Stimulated activated CD8-positive, alpha-beta memory T cell treated with anti-CD3 and anti-CD28 coated beads, Interleukin-2, amount 100 ng/mL, for 1 hour (primary cell): Measurements from ENCODE around the gene NPRL2.

Experiments used
- DNase-seq, 2 donors: peaks; one replicate each; pipeline ENCODE4 v3.0.0-alpha.2; 2020; ENCODE audit warnings: low read depth in 2 of 2

Gene NPRL2

DNA sequence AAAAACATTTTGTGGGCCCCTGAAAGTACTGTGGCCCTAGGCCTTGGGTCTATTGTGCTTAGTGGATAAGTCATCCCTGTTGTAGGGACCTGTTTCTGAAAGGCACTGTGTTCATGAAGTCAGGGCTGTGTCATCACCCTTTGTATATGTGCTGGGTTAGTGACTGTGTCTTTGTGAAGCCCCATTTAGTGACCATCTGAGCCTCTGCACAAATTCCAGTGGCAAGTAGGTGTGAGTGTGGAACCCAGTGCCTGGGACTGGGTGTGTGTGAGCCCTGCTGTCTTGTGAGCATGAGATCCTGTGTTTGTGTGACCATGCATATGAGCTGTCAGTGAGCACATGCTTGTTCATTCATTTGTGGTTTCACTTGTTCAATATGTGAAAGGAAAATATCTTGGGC, 46.0 kb downstream of the NPRL2 start:
- DNase-seq = no peak

DNA sequence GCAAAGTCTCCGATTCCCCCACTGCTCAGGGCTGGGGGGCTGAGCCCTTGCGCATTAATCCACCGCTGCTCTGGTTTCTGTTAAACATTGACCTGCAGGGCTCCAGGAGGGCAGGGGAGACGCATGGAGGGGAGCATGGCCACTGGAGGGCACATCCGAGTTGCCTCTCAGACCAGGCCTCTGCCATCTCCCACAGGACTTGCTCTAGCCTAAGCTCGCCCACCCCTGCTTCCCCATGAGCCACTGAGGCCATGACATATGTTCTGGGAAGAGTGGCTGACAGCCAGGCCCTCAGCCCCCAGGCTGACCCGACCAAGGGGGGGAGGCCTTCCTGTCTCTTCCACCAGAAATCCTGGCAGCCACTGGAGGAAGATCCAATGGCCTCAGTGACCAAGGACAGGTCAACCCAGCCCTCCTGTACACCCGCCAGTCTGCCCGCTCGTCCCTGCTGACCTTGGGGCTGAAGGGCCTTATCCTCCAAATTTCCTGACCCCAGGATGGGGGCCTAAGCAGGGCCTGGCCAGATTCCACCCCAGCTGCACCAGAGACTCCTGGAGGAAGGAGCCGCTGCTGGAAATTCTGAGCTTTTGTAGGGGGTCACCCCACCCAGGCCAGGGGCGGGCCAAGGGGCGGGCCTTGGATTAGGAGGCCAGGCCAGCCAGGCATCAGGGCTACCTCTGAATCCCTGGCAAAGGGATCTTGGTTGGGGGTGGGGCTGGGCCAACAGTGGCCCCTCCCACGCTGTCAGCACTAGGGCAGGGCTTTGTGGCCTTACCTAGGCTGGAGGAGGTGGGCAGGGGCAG, 47.4 kb downstream of the NPRL2 start, which contains the start of gene HYAL1:
Gene HYAL1, minus strand, starts transcription at position 562 of the 803 bp plus-strand sequence. CDS start 618 bp downstream, outside the sequence.
- DNase-seq = no peak

DNA sequence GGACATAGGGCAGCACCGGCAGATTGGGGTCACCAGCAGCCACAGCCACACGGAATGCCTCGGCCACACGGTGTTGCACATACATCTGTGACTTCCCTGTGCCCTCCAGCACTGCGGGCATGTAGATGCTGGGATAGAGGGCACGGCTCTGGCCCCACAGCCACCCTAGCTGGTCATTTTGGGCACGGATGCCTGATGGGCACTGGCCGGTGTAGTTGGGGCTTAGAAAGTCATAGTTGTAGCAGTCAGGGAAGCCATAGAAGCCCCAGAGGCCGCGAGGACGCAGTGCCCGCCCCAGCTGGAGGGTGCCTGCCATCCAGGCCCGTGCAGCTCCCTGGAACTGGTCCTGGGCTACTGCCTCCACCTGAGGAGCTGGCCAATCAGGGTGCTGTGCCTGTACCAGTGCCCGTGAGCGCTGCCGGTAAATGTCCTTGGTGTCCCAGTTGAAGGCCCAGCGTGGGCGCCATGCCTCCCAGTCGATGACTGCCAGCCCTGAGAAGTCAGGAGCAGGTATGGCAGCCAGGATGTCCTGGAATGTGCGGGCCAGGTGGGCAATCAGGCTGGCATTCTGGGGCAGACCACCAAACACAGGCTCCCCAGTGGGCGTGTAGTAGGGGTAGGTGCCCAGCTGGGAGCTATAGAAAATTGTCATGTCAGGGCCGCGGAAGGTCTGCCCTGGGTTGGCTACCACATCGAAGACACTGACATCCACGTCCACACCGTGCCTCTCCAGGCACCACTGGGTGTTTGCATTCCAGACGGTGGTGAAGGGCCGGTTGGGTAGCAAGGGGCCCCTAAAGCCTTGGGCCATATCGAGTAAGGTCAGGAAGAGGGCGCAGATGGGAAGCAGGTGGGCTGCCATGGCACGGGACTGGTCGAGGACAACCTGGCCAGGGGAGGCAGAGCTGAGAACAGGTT, 48.2 kb downstream of the NPRL2 start:
- DNase-seq = no peak

DNA sequence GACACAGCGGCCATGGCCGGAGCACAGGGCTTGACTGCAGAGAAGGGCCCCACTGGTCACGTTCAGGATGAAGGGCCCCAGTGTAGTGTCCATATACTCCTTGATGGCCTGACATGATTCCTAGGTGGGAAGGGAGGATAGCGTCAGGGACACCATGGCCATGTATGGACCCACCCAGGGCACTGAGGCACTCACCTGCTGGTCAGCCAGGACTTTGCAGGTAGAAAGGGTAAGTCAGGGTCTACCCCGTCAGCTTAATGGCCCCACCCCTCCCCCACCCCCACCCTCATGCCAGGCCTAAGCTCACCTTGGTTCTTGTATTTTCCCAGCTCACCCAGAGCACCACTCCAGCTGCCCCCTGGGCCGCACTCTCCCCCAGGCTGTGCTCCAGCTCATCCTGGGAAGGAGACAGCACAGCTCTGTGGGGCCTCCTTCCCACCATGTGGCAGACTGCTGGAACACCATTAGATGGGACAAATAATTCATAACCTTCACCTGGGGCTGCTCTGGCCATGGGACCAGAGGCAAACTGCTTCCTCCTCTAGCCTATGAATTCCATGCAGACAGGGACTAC, 49.8 kb downstream of the NPRL2 start:
- DNase-seq = no peak

DNA sequence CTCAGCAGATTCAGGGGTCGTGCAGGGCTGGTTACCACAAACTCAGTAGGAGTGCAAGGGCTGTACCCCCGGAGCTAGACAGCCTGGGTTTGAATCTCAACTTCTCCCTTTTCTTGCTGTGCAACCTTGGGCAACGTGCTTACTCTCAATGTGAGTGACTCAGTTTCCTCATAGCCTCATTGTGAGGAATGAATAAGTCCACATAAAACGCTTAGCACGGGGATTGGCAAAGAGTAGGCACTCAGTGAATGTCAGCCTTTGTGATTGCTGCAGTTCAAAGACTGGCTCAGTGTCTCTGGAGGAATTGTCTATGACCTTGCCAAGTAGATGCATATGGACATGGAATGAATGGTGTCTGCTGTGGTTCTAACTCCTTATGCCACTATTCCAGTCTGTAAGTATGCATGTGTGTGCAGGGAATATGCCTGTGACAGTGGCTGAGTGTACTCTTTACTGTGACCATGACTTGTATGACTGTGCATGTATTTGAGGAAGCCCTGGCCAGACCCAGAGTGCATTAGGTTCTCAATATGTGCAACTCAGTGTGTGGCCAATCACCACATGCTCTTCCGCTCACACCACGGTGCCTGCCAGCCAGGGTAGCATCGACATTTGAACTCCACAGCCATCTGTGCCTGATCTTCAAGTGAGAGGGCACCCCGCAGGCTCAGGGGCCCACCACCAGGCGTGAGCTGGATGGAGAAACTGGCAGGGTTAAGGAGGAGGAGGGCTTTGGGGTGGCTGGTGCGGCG, 50.5 kb downstream of the NPRL2 start:
- no peak for DNase-seq

DNA sequence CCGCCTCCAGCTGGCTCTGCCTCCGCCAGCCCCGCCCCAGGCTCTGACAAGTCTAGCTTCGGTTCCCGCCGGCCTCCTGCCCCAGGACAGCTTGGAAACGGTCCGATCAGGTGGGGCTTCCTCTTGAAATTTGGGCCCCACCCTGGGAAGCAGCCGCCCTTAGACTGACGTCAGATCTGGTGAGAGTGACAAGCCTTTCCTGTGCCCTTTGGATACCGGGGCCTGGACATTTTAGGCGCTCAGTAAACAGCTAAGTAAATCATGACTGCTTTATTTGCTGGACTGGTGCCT, 51.0 kb downstream of the NPRL2 start:
- DNase-seq = no peak

DNA sequence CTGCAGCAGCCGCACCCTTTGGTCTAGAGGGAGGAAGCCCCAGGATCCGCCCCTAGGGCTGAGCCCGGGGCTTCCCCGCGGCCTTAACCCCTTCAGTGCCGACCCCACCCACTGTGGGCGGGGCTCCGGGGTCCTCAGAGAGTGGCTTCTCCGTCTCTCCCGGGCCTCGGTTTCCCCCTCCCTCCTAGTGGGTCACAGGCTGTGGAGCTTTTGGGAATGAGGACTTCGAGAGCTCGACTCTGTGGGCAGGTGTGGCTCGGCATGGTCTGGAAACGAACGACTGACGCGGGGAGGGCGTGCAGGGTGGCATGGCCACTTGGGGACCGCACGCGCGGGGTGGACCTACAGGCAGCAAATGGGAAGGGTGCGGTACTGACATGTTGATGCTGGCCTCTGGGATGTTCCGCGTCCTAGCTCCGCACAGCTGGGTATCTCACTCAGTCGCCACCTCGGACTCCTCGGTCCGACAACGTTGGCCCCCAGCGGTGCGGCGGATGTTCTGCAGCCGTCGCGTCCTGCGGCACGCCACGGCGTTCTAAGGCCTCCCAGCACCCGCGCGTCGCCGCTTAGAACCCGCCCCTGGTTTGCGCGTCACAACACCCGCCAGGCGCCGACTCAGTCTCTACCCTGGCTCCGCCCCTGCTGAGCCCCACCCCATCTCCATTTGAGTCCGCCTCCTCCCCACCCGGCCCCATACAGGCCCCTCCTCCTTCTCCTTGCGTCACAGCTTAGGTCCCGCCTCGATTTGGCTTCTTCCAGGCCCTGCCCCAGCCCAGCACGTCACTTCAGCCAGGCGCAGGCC, 51.5 kb downstream of the NPRL2 start, which contains the start of the genes HYAL3 and NAA80:
Gene HYAL3, minus strand, starts transcription at position 570 of the 802 bp plus-strand sequence. CDS start 3,803 bp downstream, outside the sequence.
Gene NAA80, minus strand, starts transcription at position 570 of the 802 bp plus-strand sequence. CDS start 1,942 bp downstream, outside the sequence.
- DNase-seq = peak; percentile 97 to 98

DNA sequence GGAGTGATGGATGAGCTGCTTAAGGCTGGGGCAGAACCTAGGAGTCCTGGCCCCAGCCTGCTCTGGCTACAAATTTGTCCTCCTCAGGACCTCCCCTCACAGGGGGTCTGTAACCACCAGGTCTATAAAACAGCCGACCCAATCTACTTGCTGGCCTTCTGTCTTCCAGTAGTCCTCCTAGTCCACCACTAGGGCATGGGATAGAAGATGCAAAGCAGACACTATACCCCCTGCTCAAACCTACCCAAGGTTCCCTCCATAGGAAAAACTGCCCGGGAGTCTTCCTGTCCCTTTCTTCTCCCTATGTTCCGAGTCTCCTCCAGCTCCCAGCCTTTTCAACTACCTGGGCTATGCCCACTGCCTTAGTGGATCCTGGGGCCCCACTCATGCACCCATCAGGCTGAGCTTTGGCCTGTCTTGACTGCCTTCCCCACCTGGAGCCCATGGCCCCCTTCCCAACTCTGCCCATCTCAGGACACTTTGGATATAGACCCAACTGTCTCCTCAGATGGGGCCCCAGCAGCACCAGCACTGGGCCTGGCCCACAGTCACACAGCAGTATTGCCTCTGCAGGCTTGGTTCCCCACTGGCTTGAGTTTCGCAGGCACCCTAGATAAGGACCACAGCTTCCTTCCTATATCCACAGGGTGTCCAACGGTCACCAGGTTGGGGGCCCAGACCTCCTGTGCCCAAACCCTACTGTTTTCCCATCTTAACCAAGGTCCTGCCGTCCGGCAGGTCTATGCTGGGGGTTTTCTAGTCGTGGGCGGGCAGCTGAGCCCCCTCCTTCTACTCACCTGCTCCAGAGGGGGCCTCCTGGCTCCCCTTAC, 52.5 kb downstream of the NPRL2 start:
- DNase-seq = no peak

DNA sequence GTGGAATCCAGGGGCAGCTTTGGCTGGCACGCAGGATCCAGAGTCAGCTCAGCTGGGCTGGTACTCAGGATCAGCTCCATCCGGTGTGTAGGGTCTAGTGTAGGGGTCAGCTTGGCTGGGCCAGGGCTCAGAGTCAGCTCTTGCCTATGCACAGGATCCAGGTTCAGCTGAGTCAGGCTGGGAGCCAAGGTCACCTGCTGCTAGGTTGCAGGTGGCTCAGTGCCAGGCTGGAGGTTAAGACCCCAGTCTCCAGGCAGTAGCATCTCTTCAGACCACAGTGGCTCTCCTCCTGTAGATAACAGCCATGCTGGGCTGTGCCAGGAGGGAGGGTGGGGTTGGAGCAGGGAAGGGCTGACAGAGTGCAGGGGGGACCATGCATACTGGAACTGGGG, 53.2 kb downstream of the NPRL2 start:
- no peak for DNase-seq
